ENCODE results near the gene PLXDC2.
A peak's percentile ranks its signal among the peaks of the same experiment; 100 is the strongest.

GRCh38 chr10:19817231-19817933, 1.1 kb downstream of the PLXDC2 start:
- TF ChIP-seq CTCF (conservative IDR thresholded peaks at IDR 0.05 in 1 of 2, IDR thresholded peaks at IDR 0.05 in 1 of 2; ENCODE audit: extremely low read depth in 1 of 2, insufficient read depth in 1 of 2, low read depth in 1 of 2, low read length in 2 of 2), result peak; percentile 8 to 56
- no peak for TF ChIP-seq EZH2 (IDR thresholded peaks at IDR 0.05; ENCODE audit: borderline replicate concordance, low read length)

Measured in mammary epithelial cell (primary cell).